Smooth muscle cell (in vitro differentiated cells): ENCODE results near the gene EPB41L4B. TPM values are rescaled to one million over a fixed set of nuclear protein-coding genes. Genes with fewer than 3 reads are reported as not detected.

Experiments
- DNase-seq: peaks from one replicate; lab custom pipeline; 2025; ENCODE audit not compliant: unreplicated experiment; lab: John Stamatoyannopoulos, UW
- H2AFZ ChIP-seq: fragments of 200-600 bp; sonication (generic); 2 replicates; pipeline ENCODE4 v1.6.0; 2016; ENCODE audit warnings: antibody characterized with exemption, low read depth, mild to moderate bottlenecking
- H3F3A ChIP-seq: fragments of 200-600 bp; sonication (generic); 2 replicates; pipeline ENCODE4 v1.6.0; 2017; ENCODE audit warnings: antibody characterized with exemption, low read depth
- H3K27ac ChIP-seq: fragments of 200-600 bp; sonication (generic); 2 replicates; pipeline ENCODE4 v1.5.1; 2016; ENCODE audit warnings: low read depth, mild to moderate bottlenecking
- H3K27me3 ChIP-seq: fragments of 200-600 bp; sonication (generic); 2 replicates; pipeline ENCODE4 v1.6.1; 2016; ENCODE audit warnings: low read depth, mild to moderate bottlenecking
- H3K36me3 ChIP-seq: fragments of 200-600 bp; sonication (generic); 2 replicates; pipeline ENCODE4 v1.5.1; 2016; ENCODE audit warnings: low read depth
- H3K4me1 ChIP-seq: fragments of 200-600 bp; sonication (generic); 2 replicates; pipeline ENCODE4 v1.5.1; 2016; ENCODE audit warnings: low read depth
- H3K4me2 ChIP-seq: fragments of 200-600 bp; sonication (generic); 2 replicates; pipeline ENCODE4 v1.6.0; 2016; ENCODE audit warnings: mild to moderate bottlenecking
- H3K4me3 ChIP-seq: fragments of 200-600 bp; sonication (generic); 2 replicates; pipeline ENCODE4 v1.5.1; 2016; ENCODE audit warnings: mild to moderate bottlenecking
- H3K79me2 ChIP-seq: fragments of 200-600 bp; sonication (generic); 2 replicates; pipeline ENCODE4 v1.6.0; 2016; ENCODE audit warnings: low read depth, mild to moderate bottlenecking
- H3K9ac ChIP-seq: fragments of 200-600 bp; sonication (generic); 2 replicates; pipeline ENCODE4 v1.6.0; 2016; ENCODE audit warnings: low read depth
- H3K9me3 ChIP-seq: fragments of 200-600 bp; sonication (generic); replicated peaks from 2 replicates; pipeline ENCODE4 v1.5.1; 2016; ENCODE audit warnings: low read depth
- H4K20me1 ChIP-seq: fragments of 200-600 bp; sonication (generic); 2 replicates; pipeline ENCODE4 v1.6.0; 2016; ENCODE audit warnings: low read depth
- CTCF ChIP-seq: fragments of 200-600 bp; sonication (generic); IDR thresholded peaks from 2 replicates; pipeline ENCODE4 v1.5.1; 2017; ENCODE audit warnings: borderline replicate concordance, mild to moderate bottlenecking, antibody characterized with exemption; ENCODE audit not compliant: insufficient read depth, poor library complexity, severe bottlenecking
- WGBS: methylation state at CpG from one replicate; pipeline ENCODE4 v1.1.7; 2016; ENCODE audit warnings: low lambda C conversion rate; 5-methylcytosine and 5-hydroxymethylcytosine counted together
- polyA plus RNA-seq: library from polyadenylated mRNA; unstranded; fragments of >200 nt; fragmentation: Nextera tagmentation; extraction: Ambion mirVana; gene quantifications from 2 replicates; pipeline ENCODE4 v1.2.1, GENCODE V29; 2016
- total RNA-seq: library from RNA; depleted of rRNA; stranded (reverse); fragments of >200 nt; gene quantifications from 2 replicates; pipeline ENCODE4 v1.2.3, GENCODE V29; 2014

The EPB41L4B gene
- total and polyA plus RNA-seq, 2 experiments from 2014 or later: 0.74 to 2.5 TPM

GRCh38 chr9:109297899-109298298 is 23.0 kb downstream of the EPB41L4B start:
- TF ChIP-seq CTCF: no peak
- no peaks in the 10 kb centered on the region for H3K9me3 ChIP-seq
- no peak overlapping the region for H3K9ac ChIP-seq
- peaks cover 3% of the 10 kb centered on the region for H3F3A ChIP-seq
- no peak for DNase-seq
- no peaks in the 10 kb centered on the region for H3K79me2 ChIP-seq
- no peaks in the 10 kb centered on the region for H3K27me3 ChIP-seq
- H2AFZ ChIP-seq: no peak overlapping the region
- peaks cover 6% of the 10 kb centered on the region for H4K20me1 ChIP-seq
- no peak overlapping the region for H3K4me2 ChIP-seq
- no peaks in the 10 kb centered on the region for H3K4me1 ChIP-seq
- H3K4me3 ChIP-seq: no peak overlapping the region
- H3K27ac ChIP-seq: no peak overlapping the region
- 0% methylated on average over 1 of the region's 1 CpG for WGBS
- H3K36me3 ChIP-seq: no peaks in the 10 kb centered on the region

- peaks cover 3% of the 10 kb centered on the region for H3F3A ChIP-seq
- no peak overlapping the region for H3K27ac ChIP-seq
- no peak overlapping the region for H2AFZ ChIP-seq
- peaks cover 6% of the 10 kb centered on the region for H4K20me1 ChIP-seq
- DNase-seq: no peak
- H3K36me3 ChIP-seq: no peaks in the 10 kb centered on the region
- no peaks in the 10 kb centered on the region for H3K9me3 ChIP-seq
- H3K4me2 ChIP-seq: no peak overlapping the region
- WGBS: 71% methylated on average over 4 of the region's 4 CpGs
- H3K79me2 ChIP-seq: no peaks in the 10 kb centered on the region
- no peaks in the 10 kb centered on the region for H3K4me1 ChIP-seq
- H3K4me3 ChIP-seq: no peak overlapping the region
- H3K27me3 ChIP-seq: no peaks in the 10 kb centered on the region
- no peak overlapping the region for H3K9ac ChIP-seq
- TF ChIP-seq CTCF: no peak
Measured at GRCh38 chr9:109295221-109296130, 25.4 kb downstream of the EPB41L4B start.

GRCh38 chr9:109290385-109290784 is 30.5 kb downstream of the EPB41L4B start:
- Histone ChIP-seq H3K9me3 (no peaks in the 10 kb centered on the region), H3K27me3 (no peaks in the 10 kb centered on the region), H3K4me2 (no peak overlapping the region), H3K9ac (no peak overlapping the region), H4K20me1 (no peaks in the 10 kb centered on the region), H3K4me1 (no peaks in the 10 kb centered on the region), H3K36me3 (no peaks in the 10 kb centered on the region), H2AFZ (no peak overlapping the region), H3K79me2 (no peaks in the 10 kb centered on the region), H3K27ac (no peak overlapping the region), H3K4me3 (no peak overlapping the region), H3F3A (peaks cover under 1% of the 10 kb centered on the region)
- DNase-seq: no peak
- no peak for TF ChIP-seq CTCF

- WGBS: 92% methylated on average over 8 of the region's 8 CpGs
Measured at GRCh38 chr9:109289931-109290330, 30.9 kb downstream of the EPB41L4B start.

More at GRCh38 chr9:109289931-109290330, 30.9 kb downstream of the EPB41L4B start:
- Histone ChIP-seq H3K27ac (no peak overlapping the region), H3K36me3 (no peaks in the 10 kb centered on the region), H3K4me2 (no peak overlapping the region), H4K20me1 (no peaks in the 10 kb centered on the region), H3K27me3 (no peaks in the 10 kb centered on the region), H3K9ac (no peak overlapping the region), H3K4me3 (no peak overlapping the region), H3K9me3 (no peaks in the 10 kb centered on the region), H3F3A (no peaks in the 10 kb centered on the region), H3K79me2 (no peaks in the 10 kb centered on the region), H2AFZ (no peak overlapping the region), H3K4me1 (no peaks in the 10 kb centered on the region)
- no peak for DNase-seq
- TF ChIP-seq CTCF: no peak
